SIG-M5 treated with dmso at 0.1 percent for 504 hours (cell line): ENCODE measurements around the gene COPS7A.

Source experiments
- DNase-seq: peaks from one replicate; lab custom pipeline; 2025; ENCODE audit not compliant: unreplicated experiment; lab: John Stamatoyannopoulos, UW

Gene COPS7A, protein sequence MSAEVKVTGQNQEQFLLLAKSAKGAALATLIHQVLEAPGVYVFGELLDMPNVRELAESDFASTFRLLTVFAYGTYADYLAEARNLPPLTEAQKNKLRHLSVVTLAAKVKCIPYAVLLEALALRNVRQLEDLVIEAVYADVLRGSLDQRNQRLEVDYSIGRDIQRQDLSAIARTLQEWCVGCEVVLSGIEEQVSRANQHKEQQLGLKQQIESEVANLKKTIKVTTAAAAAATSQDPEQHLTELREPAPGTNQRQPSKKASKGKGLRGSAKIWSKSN

DNA sequence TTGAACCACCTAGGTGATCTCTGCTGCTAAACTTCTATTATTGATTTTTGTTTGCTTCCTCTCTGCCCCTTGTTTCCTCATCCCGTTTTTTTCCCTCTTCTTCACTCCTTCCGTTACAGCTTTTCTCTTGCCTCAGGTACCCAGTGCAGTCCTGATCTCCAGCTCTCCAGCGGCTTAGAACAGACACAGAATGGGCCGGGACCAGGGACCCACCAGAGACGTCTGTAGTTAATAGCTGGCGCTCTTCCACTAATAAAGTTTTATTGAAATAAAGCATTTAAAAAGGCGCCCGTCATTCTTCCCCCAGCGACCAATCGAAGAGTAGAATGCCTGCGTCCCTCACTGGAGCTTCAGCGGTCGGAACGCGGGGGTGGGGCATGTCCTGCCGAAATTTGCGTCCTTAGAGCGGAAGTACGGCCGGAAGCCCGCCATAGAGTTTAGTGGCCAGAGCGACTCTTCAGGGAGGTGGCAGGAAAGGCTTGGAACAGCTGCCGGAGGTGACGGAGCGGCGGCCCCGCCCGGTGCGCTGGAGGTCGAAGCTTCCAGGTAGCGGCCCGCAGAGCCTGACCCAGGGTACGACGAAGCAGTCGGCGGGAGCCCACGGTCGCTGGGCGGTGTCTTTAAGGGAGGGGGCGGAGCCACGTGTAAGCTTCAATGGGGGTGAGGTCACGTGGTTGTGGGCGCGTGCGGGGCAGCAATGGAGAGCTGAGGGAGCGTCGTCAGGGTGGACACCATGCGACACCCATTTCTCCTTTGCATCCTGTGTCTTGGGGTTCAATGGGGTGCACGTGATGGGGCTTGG is at the start of gene COPS7A:
TSS of gene COPS7A (plus strand) at position 440 of the 802 bp plus-strand sequence. CDS start 611 bp downstream, outside the sequence.
- DNase-seq: peak; percentile 100

DNA sequence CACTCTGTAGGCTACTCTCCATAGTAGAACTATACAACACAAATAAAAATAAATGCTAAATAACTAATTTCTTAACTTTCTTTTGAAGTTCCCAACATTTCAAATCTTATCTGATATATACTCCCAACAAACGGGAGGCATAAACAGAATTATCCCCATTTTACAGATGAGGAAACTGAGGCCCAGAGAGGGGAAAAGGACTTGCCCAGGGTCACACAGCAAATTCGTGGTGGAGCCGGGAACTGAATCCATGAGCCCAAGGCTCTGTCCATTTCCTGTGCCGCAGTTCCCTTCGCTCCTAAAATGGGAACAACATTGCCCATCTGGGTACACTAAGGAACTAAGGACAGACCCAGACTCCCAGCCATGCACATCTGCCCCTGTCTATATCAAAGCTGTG is 46.9 kb upstream of the COPS7A start:
- no peak for DNase-seq

DNA sequence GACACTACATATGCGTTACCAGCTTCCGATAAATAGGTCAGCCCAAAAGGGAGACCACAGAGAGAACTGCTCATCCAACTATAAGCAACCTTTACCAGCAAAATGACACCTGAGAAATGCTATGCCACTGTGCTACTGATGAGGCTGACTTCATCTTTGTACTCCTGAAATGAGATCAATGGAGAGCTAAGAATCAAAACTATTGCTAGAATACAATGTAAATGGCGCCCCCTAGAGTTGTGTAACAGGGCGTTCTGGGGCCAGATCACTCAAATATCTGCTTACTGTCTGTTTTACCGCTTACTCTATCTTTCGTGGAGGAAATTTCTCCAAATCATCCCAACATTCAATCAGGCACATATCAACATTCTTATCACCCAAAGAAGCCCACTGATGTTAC is 39.2 kb upstream of the COPS7A start:
- DNase-seq: peak; percentile 48

DNA sequence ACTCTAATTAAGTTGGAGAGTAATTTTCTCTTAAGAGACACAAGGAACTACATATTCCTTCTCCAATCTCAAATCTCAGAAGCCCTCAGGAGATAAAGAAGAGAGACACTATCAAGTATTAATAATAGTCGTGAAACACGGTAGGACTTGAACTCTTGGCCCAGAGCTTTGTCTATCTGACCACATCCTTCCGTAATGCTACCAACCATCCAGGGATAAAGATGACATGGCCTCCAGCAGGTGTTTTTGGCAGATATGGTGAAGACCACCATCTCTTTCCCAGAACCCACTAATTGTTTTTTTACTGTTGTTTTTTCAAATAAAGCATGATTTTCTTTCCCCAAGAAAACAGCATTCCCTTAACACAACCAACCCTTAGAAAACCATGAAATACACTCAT is 38.0 kb upstream of the COPS7A start:
- no peak for DNase-seq

DNA sequence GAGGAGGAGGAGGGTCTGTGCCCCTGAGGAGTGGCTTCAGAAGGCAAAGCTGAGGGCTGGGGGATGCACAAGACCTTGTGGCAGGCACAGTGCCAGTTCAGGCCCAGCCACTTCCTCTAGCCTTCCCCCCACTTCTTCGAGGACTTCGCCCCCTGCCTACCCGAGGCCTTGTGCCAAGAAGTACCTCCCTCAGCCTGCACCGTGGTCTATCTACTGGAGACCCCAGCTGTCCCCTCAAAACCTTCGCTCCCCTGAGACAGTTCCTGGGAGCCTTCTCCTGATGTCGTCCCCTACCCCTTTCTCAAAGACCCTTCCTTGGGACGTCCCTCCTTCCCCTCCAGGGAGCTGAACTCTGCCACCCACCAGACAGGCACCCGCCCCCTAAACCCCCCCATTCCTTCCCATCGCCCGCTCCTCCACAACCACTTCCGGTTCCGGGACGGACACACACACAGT is 35.3 kb upstream of the COPS7A start:
- DNase-seq: no peak

DNA sequence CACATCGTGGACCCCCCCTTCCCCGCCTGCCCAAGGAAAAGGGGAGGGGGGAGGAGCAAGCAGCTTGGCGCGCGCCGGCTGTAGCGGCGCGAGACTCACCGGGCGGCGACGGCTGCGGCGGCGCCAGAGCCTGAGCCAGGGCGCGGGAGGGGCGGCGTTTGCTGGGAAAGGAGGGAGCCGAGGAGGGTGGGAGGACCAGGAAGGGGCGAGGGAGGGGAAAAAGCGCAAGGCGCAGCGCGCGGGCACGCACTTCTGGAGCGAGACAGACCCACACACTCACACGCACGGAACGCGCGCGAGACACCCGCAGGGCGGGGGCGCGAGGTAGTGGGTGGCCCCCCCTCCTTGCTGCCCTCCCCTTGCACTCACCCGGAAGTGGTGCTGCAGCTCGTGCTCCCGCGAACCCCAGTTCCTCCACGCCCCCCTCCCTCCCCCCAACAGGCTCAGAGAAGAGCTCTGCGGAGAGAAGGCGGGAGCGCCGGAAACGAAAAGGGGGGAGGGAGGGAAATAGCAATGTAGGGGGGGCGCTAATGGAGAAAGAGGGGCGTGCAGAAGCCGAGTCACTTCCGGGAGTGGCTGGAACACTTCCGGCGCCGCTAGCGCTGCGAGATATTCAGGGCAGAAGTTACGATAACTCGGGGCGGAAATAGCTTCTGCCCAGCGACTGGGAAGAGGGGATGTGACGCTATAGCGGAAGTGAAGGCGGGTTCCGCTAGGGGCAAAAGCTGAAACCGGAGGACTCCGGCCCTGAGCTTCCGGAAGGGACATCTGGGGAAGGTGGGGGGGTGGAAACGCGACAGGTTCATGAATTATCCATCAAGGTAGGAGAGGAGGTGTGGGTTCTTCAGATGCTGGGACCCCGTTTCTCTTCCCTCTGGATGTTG is 34.6 kb upstream of the COPS7A start, which contains the start of gene ZNF384:
TSS of gene ZNF384 (minus strand) at position 377 of the 884 bp plus-strand sequence. CDS start 9,855 bp downstream, outside the sequence.
- DNase-seq: peak; percentile 100

DNA sequence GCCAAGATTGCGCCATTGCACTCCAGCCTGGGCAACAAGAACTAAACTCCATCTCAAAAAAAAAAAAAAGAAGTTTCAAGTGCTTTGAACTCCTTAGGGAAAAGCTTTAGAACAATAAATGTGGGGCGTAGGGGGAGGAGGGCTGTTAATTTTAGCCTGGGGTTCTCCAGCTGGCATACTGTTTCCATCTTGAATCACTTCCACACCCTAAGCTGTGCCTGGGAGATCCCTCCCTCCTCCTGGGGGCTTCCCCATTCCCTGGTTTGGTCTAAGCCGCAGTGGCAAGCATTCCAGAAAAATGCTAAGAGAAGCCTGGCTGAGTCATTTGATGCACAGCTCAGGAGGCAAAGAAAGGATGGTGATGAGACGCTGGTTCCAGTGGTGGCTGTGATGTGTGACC is 32.4 kb upstream of the COPS7A start:
- no peak for DNase-seq

DNA sequence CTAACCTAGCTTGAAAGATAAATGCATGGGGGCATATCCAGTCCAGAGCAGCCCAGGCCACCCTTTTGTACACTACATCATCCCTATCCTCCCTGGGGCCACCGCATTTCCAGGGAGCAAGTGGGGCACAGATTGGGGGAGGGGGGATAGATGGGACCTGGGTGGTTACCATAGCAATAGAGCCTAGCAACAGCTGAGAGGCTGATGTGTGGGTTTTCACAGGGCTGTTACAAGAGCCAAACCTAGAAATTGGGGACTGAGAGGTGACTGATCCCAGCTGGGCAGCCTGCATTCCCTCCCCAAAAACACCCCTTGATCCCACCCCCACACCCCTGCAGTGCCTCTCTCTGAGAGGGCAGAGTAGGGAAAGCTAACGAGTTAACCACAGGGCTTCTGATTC is 31.0 kb upstream of the COPS7A start:
- DNase-seq: no peak

DNA sequence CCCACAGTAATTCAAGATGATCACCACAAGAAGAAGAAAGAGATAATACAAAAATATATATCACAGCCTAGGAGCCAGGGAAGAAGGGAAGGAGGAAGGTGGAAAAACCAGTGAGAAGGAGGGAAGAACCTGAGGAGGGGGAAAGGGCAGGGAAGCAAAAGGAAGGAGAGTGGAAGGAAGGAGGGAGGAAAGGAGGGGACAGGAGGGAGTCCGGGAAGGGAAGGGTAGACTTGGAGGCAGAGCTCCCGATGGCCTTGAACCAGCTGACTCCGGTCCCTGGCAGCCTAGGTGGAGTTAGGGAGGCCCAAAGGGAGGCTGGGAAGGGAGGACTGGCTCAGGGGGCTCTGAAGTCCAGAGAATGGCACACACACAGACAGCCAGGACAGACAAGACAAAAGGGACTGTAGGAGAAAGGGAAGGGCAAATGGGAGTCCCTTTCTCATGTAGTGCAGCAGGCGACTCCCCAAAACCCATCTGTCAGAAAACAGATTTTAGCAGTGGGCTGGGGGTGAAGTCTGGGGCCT is 30.0 kb upstream of the COPS7A start:
- no peak for DNase-seq

DNA sequence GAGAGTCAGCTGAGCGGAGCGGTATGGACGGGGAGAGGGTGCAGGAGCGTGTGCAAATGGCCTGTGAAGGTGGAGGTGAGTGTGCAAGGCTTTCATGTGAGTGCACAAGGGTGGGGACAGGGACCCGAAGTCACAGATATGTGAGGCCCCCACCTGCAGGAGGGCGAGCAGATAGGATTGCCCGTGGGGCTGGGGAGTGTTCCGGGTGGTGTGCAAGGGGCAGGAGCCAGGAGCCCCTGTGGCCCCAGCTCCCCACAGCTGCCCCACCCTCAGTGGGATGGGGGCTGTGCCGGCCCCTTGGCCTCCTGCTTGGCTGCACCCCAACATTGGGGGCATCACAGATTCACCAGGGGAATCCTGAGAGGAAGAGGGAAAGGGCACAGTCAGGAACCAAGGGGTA is 29.1 kb upstream of the COPS7A start:
- no peak for DNase-seq

DNA sequence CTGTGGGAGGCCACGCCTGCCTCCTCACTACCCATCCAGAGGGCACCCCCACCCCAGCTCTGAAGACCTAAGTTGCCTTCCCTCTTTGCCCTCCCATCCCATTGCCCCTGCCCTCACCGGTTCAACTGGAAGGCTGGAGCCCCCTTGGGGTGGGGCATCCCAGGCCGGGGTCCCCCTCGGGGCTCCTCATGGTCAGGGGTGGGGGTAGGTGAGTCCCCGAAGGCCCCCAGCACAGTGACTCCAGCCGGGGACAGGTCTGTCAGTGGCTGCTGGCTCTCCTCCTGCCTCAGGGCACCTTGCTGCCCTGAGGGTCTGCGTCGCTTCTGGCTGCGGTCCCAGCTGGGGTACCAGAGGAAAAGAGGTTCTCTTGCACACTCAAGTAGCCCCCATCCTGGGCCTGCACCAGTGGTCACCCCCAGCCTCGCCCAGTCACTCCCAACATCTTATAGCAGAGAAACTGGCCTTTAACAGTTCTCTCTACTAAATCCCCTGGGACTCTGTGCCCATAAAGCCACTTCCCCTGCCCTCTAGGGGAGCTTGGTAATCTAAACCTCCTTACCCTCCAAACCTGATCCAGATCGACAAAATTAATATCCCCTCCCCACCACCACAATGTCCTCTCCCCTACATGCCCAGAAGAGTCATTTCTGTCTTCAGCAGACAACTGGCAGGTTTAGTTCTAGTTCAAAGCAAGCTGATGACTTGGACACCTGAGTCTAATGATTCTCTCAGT is 28.4 kb upstream of the COPS7A start:
- no peak for DNase-seq

DNA sequence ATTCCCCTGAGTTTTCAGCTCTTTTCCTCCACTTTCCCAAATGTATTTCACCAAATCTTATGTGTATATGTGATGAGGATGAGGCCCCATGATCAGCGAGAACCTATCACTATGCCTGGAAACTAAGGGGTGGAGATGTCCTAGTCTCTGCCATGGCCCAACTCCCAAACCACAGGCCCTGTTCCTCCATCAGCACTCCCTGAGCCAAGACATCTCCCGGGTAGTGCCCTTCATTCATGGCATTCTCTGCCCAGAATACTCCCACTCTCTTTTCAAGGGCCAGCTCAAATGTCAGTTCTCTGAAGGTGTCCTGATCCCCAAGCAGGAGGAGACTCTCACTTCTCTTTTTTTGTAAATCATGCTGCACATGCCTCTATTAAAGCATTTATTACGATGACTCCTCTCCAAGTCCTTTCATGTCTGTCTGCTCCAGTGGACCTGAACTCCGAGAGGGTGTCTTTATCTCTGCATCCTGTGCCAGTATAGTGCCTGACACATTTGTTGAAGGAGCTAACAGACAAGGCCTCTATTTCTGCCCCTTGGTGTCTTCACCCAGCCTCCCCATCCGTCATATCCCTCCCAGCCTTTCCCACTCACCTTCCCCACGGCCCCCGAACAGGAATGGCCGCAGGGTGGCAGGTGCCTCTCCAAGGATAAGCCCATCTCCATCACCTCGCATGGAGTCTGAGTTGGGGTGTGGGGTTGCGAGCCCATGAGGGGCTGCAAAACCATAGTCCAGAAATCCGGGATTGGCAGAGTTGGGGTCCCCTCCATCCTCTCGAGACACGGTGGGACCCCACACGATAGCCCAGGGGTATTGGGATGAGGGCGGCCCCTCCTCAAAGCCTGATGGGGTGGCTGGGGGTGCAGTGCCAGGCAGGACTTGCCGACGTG is 26.9 kb upstream of the COPS7A start:
- peak; percentile 32 for DNase-seq

DNA sequence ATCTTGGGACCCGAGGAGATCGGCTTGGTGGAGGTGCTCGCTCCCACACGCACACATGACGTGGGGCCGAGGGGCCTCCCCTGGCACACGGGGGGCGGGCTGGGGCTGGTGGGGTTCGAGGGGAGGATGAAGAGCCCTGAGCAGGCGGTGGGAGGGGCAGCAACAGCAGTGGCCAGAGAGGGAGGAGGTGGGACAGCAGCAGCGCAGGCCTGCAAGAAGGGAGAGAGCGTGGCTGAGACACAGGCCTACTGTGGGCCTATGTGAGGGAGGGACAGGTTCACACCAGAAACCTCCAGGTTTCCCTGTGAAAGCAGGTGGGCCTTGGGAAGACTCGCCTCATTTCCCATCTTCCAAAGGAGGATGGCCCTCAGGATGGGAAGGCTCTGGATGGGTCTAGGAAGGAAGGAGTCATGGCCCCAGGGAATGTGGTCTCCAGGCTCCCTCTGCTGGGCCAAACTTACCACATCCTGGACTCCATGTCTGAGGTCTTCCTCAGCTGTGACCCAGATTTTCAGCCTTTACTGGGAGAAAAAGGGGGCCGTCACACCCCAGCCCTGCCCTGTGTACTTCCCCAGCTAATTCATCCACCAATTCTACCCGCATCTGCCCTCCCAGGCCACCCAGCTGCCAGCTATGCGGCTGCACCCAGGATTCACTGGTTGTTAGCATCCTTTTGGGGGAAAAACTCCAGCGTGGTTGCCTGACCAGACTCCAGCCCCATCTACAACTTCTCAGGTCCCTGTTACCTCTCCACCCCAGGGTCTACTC is 26.1 kb upstream of the COPS7A start:
- DNase-seq: peak; percentile 49

DNA sequence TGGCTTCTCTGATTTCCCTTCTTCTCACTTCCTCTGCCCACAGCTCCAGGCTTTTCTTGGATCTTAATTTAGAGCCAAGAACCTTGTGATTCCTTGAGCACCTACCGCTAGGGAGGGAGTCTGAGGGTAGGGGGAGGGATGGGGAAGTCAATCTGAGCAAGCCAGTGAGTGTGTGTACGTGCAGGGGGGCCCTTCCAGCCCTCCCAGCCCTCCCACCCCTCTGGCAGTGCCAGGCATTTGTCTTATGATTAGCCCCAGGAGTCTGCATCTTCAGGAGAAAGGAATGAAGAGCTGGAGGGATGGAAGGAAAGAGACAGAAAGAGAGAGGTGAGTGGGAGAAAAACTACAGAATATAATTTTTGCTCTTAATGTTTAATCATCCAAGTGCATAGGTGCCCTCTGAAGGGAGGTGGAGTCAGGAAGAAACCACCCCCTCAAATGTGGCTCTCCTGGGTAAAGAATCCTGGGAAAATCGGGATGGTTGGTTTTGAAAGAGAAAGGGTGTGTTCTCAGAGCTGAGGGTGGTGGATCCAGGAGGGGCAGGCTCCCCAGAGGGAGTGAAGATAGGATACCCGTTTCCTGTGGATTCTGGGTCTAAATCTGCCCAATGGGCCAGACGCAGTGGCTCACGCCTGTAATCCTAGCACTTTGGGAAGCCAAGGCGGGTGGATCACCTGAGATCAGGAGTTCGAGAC is 25.3 kb upstream of the COPS7A start:
- DNase-seq: no peak

DNA sequence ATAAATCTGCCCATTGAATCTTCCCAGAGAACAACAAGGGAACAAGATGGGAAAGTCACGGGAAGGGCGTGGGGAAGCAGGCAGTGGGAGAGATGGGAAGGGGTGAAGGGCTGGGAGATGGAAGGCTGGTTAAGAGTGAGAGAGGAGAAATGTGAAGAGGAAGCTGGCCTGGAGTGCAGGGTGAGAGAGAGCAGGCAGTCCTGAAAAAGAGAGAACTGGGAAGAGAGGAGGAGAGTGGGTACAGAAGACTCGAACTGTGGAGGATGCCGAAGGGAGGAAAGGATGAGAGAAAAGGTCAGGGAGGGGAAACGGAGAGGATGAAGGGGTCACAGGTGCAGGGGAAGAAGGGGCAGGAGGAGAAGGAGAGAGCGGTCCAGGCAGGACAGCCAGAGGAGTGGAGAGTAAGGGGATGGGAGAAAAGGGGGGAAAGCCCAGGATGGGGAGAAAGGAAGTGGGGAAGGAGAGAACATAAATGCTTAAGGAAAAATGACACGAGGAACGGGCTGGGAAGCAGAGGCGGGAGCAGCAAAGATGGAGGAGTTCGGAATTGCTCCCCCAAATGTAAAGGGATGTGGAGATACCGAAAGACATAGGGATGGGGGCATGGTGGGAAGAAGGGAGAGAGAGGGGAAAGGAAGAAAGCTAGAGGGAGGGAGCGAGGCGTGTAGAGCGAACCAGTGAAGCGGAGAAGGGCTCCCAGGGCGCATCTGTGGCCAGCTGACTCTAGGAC is 24.4 kb upstream of the COPS7A start:
- no peak for DNase-seq

DNA sequence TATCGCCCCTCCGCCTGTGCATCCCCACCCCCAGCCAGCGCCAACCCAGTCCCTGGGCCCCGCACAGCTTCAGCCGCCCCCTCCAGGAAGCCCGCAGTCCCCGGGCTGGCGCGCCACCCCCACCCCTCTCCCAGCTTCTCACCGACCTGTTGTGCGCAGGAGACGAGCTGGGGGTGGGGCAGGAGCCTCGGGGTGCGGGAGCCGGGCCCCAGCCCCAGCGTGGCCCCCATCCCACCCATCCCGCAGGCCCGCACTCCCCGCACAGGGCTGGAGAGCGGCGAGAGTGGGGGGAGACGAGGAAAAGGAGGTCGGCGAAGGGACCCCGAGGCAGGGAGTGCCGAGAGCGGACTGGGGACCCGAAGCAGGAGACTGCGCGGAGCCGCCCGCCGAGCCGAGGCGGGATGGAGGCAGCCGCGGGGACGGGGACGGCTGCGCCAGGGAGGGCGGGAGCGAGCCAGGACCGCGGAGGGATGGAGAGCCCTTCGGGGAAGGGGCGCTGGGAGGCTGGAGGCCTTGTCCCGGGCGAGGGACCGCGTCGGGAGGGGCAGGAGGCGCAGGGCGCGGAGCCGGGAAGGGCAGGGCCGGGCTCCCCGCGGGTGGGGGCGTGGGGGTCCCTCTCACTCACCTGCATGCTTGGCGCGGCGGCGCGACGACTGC is 23.7 kb upstream of the COPS7A start:
- no peak for DNase-seq

DNA sequence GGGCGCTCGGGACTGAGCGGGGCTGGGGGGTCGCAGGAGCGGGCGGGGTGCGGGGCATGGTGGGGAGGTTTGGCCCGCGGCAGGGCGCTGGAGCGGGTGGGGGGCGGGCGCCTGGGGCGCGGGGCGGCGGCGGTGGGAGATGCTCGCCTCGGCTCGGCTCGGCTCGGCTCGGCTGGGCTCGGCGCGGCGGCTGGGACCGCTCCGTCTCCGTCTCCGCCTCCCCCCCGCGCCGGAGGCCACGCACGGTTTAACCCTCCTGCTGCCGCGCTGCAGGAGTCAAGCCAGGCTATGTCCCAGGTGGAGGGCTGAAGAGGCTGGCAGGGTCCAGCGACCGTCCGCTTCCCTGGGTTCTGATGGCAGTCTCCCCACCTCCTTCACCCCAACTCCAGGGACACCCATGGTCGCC is 23.2 kb upstream of the COPS7A start, which contains the start of gene PIANP:
TSS of gene PIANP (minus strand) at position 170 of the 406 bp plus-strand sequence. CDS start 2,754 bp downstream, outside the sequence.
- no peak for DNase-seq
